Activated naive CD4-positive, alpha-beta T cell treated with anti-CD3 and anti-CD28 coated beads, Interleukin-2, amount 50 U/mL, for 24 hours (primary cell): ENCODE results near the gene TCF12.

Source experiments
- H3K27ac Mint-ChIP-seq: one replicate; pipeline ENCODE4 v1.8.0; 2021; ENCODE audit warnings: mild to moderate bottlenecking, mixed read lengths
- H3K27me3 Mint-ChIP-seq: one replicate; pipeline ENCODE4 v1.8.0; 2021; ENCODE audit warnings: mixed read lengths
- H3K36me3 Mint-ChIP-seq: one replicate; pipeline ENCODE4 v1.8.0; 2021; ENCODE audit warnings: mixed read lengths
- H3K4me1 Mint-ChIP-seq: one replicate; pipeline ENCODE4 v1.8.0; 2021; ENCODE audit warnings: mixed read lengths
- H3K4me3 Mint-ChIP-seq: one replicate; pipeline ENCODE4 v1.8.0; 2021; ENCODE audit warnings: mild to moderate bottlenecking, mixed read lengths
- H3K9me3 Mint-ChIP-seq: one replicate; pipeline ENCODE4 v1.8.0; 2021; ENCODE audit warnings: mixed read lengths

Gene TCF12

DNA sequence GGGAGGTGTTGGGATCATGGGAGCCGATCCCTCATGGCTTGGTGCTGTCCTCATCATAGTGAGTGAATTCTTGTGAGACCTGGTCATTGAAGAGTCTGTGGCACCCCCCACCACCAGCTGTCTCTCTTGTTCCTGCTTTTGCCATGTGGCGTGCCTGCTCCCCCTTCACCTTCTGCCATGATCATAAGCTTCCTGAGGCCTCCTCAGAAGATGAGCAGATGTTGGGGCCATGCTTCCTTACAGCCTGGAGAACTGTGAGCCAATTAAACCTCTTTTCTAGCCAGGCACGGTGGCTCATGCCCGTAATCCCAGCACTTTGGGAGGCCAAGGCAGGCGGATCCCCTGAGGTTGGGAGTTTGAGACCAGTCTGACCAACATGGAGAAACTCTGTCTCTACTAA lies 420.9 kb downstream of the TCF12 start:
- H3K36me3 Mint-ChIP-seq, result no peaks in the 10 kb centered on the region
- no peak overlapping the region for H3K4me3 Mint-ChIP-seq
- H3K27ac Mint-ChIP-seq, result no peak overlapping the region
- no peaks in the 10 kb centered on the region for H3K9me3 Mint-ChIP-seq
- no peaks in the 10 kb centered on the region for H3K4me1 Mint-ChIP-seq
- peaks cover 4% of the 10 kb centered on the region for H3K27me3 Mint-ChIP-seq
